Progenitor cell of endocrine pancreas (in vitro differentiated cells): Measurements from ENCODE around the gene NKX2-4. TPM values are rescaled to one million over a fixed set of nuclear protein-coding genes. Genes with fewer than 3 reads are reported as not detected.

Experiments
- DNase-seq: peaks from one replicate; pipeline ENCODE4 v3.0.0; 2021; ENCODE audit warnings: low spot score; ENCODE audit not compliant: unreplicated experiment
- H3K27ac Mint-ChIP-seq: 2 replicates; pipeline ENCODE4 v1.8.0; 2021; ENCODE audit warnings: mild to moderate bottlenecking, moderate library complexity, mixed read lengths
- H3K27me3 Mint-ChIP-seq: 2 replicates; pipeline ENCODE4 v1.8.0; 2021; ENCODE audit warnings: mixed read lengths
- H3K36me3 Mint-ChIP-seq: 2 replicates; pipeline ENCODE4 v1.8.0; 2022; ENCODE audit warnings: mixed read lengths; ENCODE audit not compliant: insufficient read depth
- H3K4me1 Mint-ChIP-seq: 2 replicates; pipeline ENCODE4 v1.8.0; 2021; ENCODE audit warnings: low read depth, mixed read lengths
- H3K4me3 Mint-ChIP-seq: 2 replicates; pipeline ENCODE4 v1.8.0; 2021; ENCODE audit warnings: low read depth, mild to moderate bottlenecking, moderate library complexity, mixed read lengths
- H3K9me3 Mint-ChIP-seq: 2 replicates; pipeline ENCODE4 v1.8.0; 2021; ENCODE audit warnings: low read depth, mixed read lengths
- CTCF ChIP-seq: fragments of 200-600 bp; sonication (generic); IDR thresholded peaks from one replicate; pipeline ENCODE4 v1.5.0; 2021; ENCODE audit warnings: antibody characterized with exemption, mild to moderate bottlenecking; ENCODE audit not compliant: unreplicated experiment
- total RNA-seq: library from RNA; stranded (reverse); gene quantifications from 2 replicates; pipeline ENCODE4 v1.2.1, GENCODE V29; 2021

The NKX2-4 gene
- total RNA-seq, 1 donor from 2014 or later = not detected

- Mint-ChIP-seq H3K4me3 (no peak overlapping the region), H3K4me1 (peaks cover 4% of the 10 kb centered on the region), H3K36me3 (no peaks in the 10 kb centered on the region), H3K27ac (no peak overlapping the region), H3K27me3 (peaks cover 77% of the 10 kb centered on the region), H3K9me3 (no peaks in the 10 kb centered on the region)
- DNase-seq = no peak
- no peak for TF ChIP-seq CTCF
These were observed 1.4 kb downstream of the NKX2-4 start for GRCh38 chr20:21395666-21396598.

- Mint-ChIP-seq H3K4me3 (no peak overlapping the region), H3K9me3 (no peaks in the 10 kb centered on the region), H3K27me3 (peaks cover 77% of the 10 kb centered on the region), H3K36me3 (peaks cover 1% of the 10 kb centered on the region), H3K27ac (peak overlapping the region; percentile 29), H3K4me1 (peaks cover 4% of the 10 kb centered on the region)
- no peak for TF ChIP-seq CTCF
- DNase-seq = no peak
These were observed 2.2 kb downstream of the NKX2-4 start for GRCh38 chr20:21395051-21395665.

GRCh38 chr20:21394551-21394950 lies 2.8 kb downstream of the NKX2-4 start:
- no peak for DNase-seq
- H3K4me3 Mint-ChIP-seq = no peak overlapping the region
- no peak for TF ChIP-seq CTCF
- H3K9me3 Mint-ChIP-seq = no peaks in the 10 kb centered on the region
- H3K4me1 Mint-ChIP-seq = peaks cover 4% of the 10 kb centered on the region
- H3K27me3 Mint-ChIP-seq = peaks cover 76% of the 10 kb centered on the region
- peaks cover 4% of the 10 kb centered on the region for H3K36me3 Mint-ChIP-seq
- no peak overlapping the region for H3K27ac Mint-ChIP-seq

- peaks cover 6% of the 10 kb centered on the region for H3K36me3 Mint-ChIP-seq
- TF ChIP-seq CTCF = no peak
- no peak for DNase-seq
- H3K9me3 Mint-ChIP-seq = no peaks in the 10 kb centered on the region
- H3K4me3 Mint-ChIP-seq = no peak overlapping the region
- no peak overlapping the region for H3K27ac Mint-ChIP-seq
- peaks cover 73% of the 10 kb centered on the region for H3K27me3 Mint-ChIP-seq
- H3K4me1 Mint-ChIP-seq = peaks cover 4% of the 10 kb centered on the region
These were observed 3.4 kb downstream of the NKX2-4 start for GRCh38 chr20:21393816-21394519.

- no peak overlapping the region for H3K27ac Mint-ChIP-seq
- peaks cover 67% of the 10 kb centered on the region for H3K27me3 Mint-ChIP-seq
- no peak for DNase-seq
- no peak for TF ChIP-seq CTCF
- H3K9me3 Mint-ChIP-seq = no peaks in the 10 kb centered on the region
- peaks cover 9% of the 10 kb centered on the region for H3K36me3 Mint-ChIP-seq
- peaks cover 4% of the 10 kb centered on the region for H3K4me1 Mint-ChIP-seq
- no peak overlapping the region for H3K4me3 Mint-ChIP-seq
These were observed 4.2 kb downstream of the NKX2-4 start for GRCh38 chr20:21393166-21393565.
